Islet precursor cell (in vitro differentiated cells): ENCODE data around the gene CBX4.

ENCODE experiments used
- DNase-seq: peaks from one replicate; pipeline ENCODE4 v3.0.0-alpha.2; 2018

CBX4 gene

GRCh38 chr17:79785900-79786810 is 53.1 kb downstream of the CBX4 start:
- no peak for DNase-seq

- DNase-seq = no peak
Measured at GRCh38 chr17:79785017-79785899, 54.0 kb downstream of the CBX4 start.

- DNase-seq = no peak
Measured at GRCh38 chr17:79784353-79785016, 54.8 kb downstream of the CBX4 start.

- DNase-seq = no peak
Measured at GRCh38 chr17:79783891-79784290, 55.3 kb downstream of the CBX4 start.
